SK-N-SH (cell line): ENCODE data around the gene COL8A2. TPM values are rescaled to one million over a fixed set of nuclear protein-coding genes. Genes with fewer than 3 reads are reported as not detected.

ENCODE experiments used
- CTCF ChIA-PET: fragments of 300-600, 350-600 bp; formaldehyde crosslinking; extraction: SDS; loops from one replicate; lab custom pipeline; 2021; lab: Yijun Ruan, JAX
- POLR2A ChIA-PET: fragments of 350-600 bp; sonication (Branson Sonifier 250); formaldehyde crosslinking; extraction: SDS; loops from one replicate; lab custom pipeline; 2020; ENCODE audit warnings: antibody characterized with exemption, inconsistent platforms; lab: Yijun Ruan, JAX
- DNase-seq: peaks from one replicate; pipeline ENCODE4 v3.0.0; 2012
- H2AFZ ChIP-seq: fragments of 200-600 bp; sonication (generic); 2 replicates; pipeline ENCODE4 v1.8.1; 2016; ENCODE audit warnings: antibody characterized with exemption, mild to moderate bottlenecking, low read depth
- H3F3A ChIP-seq: fragments of 200-600 bp; sonication (generic); replicated peaks from 2 replicates; pipeline ENCODE3; 2016; ENCODE audit warnings: antibody characterized with exemption, mild to moderate bottlenecking; ENCODE audit not compliant: insufficient read depth
- H3K27ac ChIP-seq, 2 experiments: fragments of 200-500 bp in 1 of 2; fragments of 200-600 bp in 1 of 2; sonication (Bioruptor generic) in 1 of 2; sonication (generic), shearing (Covaris generic) in 1 of 2; 2 replicates each; pipeline versions ENCODE4 v1.5.1 to v1.6.1; 2014 to 2016; ENCODE audit warnings: low read depth in 2 of 2, inconsistent platforms in 1 of 2, low read length in 1 of 2, mild to moderate bottlenecking in 1 of 2, mixed read lengths in 1 of 2
- H3K27me3 ChIP-seq: fragments of 200-600 bp; sonication (generic), shearing (Covaris generic); 2 replicates; pipeline ENCODE4 v1.6.1; 2016; ENCODE audit warnings: mixed run types; ENCODE audit not compliant: insufficient read depth
- H3K36me3 ChIP-seq, 2 experiments: fragments of 200-500 bp in 1 of 2; fragments of 200-600 bp in 1 of 2; sonication (Bioruptor generic) in 1 of 2; sonication (generic) in 1 of 2; replicated peaks in 1 of 2; 2 replicates each; pipeline versions ENCODE3 to v1.5.1; 2014 to 2016; ENCODE audit warnings: low read length in 1 of 2, mild to moderate bottlenecking in 1 of 2; ENCODE audit not compliant: insufficient read depth in 2 of 2, control insufficient read depth in 1 of 2
- H3K4me1 ChIP-seq, 2 experiments: fragments of 200-500 bp in 1 of 2; fragments of 200-600 bp in 1 of 2; sonication (Bioruptor generic) in 1 of 2; sonication (generic), shearing (Covaris generic) in 1 of 2; 2 replicates each; pipeline versions ENCODE4 v1.5.1 to v1.6.1; 2014 to 2016; ENCODE audit warnings: low read depth in 1 of 2, low read length in 1 of 2, mixed run types in 1 of 2; ENCODE audit not compliant: insufficient read depth in 2 of 2, control insufficient read depth in 1 of 2
- H3K4me2 ChIP-seq: fragments of 200-600 bp; sonication (generic), shearing (Covaris generic); 2 replicates; pipeline ENCODE4 v1.6.1; 2017; ENCODE audit warnings: mixed run types
- H3K4me3 ChIP-seq, 2 experiments: fragments of 200-500 bp in 1 of 2; fragments of 200-600 bp in 1 of 2; sonication (Bioruptor generic) in 1 of 2; sonication (generic), shearing (Covaris generic) in 1 of 2; 2 replicates each; pipeline versions ENCODE4 v1.5.1 to v1.8.1; 2014 to 2016; ENCODE audit warnings: low read depth in 2 of 2, inconsistent platforms in 1 of 2, low read length in 1 of 2, mild to moderate bottlenecking in 1 of 2, mixed read lengths in 1 of 2, moderate library complexity in 1 of 2
- H3K79me2 ChIP-seq: fragments of 200-600 bp; sonication (generic); 2 replicates; pipeline ENCODE4 v1.8.1; 2017; ENCODE audit warnings: mild to moderate bottlenecking; ENCODE audit not compliant: insufficient read depth
- H3K9ac ChIP-seq: fragments of 200-600 bp; sonication (generic); 2 replicates; pipeline ENCODE4 v1.6.1; 2017; ENCODE audit warnings: mixed run types
- H3K9me2 ChIP-seq: fragments of 200-600 bp; sonication (generic); 2 replicates; pipeline ENCODE4 v1.6.1; 2017; ENCODE audit warnings: mixed run types
- H3K9me3 ChIP-seq: fragments of 200-600 bp; sonication (generic); 2 replicates; pipeline ENCODE4 v1.6.1; 2017; ENCODE audit warnings: mixed run types, mild to moderate bottlenecking, moderate library complexity
- H4K20me1 ChIP-seq: fragments of 200-600 bp; sonication (generic); 2 replicates; pipeline ENCODE4 v1.6.1; 2017; ENCODE audit warnings: mild to moderate bottlenecking, mixed run types; ENCODE audit not compliant: insufficient read depth
- EZH2phosphoT487 ChIP-seq: fragments of 200-600 bp; sonication (generic); IDR thresholded peaks from 2 replicates; pipeline ENCODE4 v1.6.1; 2017; ENCODE audit warnings: low read depth, mixed run types, mild to moderate bottlenecking, antibody characterized with exemption, moderate library complexity, borderline replicate concordance
- FOSL2 ChIP-seq: IDR thresholded peaks from 2 replicates; pipeline ENCODE4 v1.4.0; 2012; ENCODE audit warnings: low read depth, mild to moderate bottlenecking, moderate library complexity, borderline replicate concordance
- GABPA ChIP-seq: IDR thresholded peaks from 2 replicates; pipeline ENCODE4 v1.4.0; 2012; ENCODE audit warnings: low read depth, mild to moderate bottlenecking
- JUND ChIP-seq: IDR thresholded peaks from 2 replicates; pipeline ENCODE4 v1.4.0; 2012
- MEF2A ChIP-seq: IDR thresholded peaks from 2 replicates; pipeline ENCODE4 v1.4.0; 2012; ENCODE audit warnings: low read depth, borderline replicate concordance
- MXI1 ChIP-seq: IDR thresholded peaks from 2 replicates; pipeline ENCODE4 v1.6.1; 2012; ENCODE audit warnings: mild to moderate bottlenecking, low read depth, low read length, improper control_type of control experiment
- PBX3 ChIP-seq: IDR thresholded peaks from 2 replicates; pipeline ENCODE4; 2012
- RCOR1 ChIP-seq: fragments of 150-350 bp; IDR thresholded peaks from 2 replicates; pipeline ENCODE4 v1.6.1; 2017; ENCODE audit warnings: antibody characterized with exemption, low read length
- REST ChIP-seq: IDR thresholded peaks from 2 replicates; pipeline ENCODE4 v1.6.1; 2012; ENCODE audit warnings: mild to moderate bottlenecking, low read depth, low read length, moderate library complexity
- SIN3A ChIP-seq: IDR thresholded peaks from 2 replicates; pipeline ENCODE4 v1.6.1; 2012; ENCODE audit warnings: low read depth, mild to moderate bottlenecking, low read length, moderate library complexity, borderline replicate concordance
- SMC3 ChIP-seq: IDR thresholded peaks from 2 replicates; pipeline ENCODE4 v1.6.1; 2012; ENCODE audit warnings: low read depth, low read length, improper control_type of control experiment
- TAF1 ChIP-seq: IDR thresholded peaks from 2 replicates; pipeline ENCODE4 v1.6.1; 2012; ENCODE audit warnings: low read depth, mild to moderate bottlenecking, low read length, moderate library complexity, borderline replicate concordance
- TCF12 ChIP-seq: IDR thresholded peaks from 2 replicates; pipeline ENCODE4 v1.4.0; 2012
- TEAD4 ChIP-seq: IDR thresholded peaks from 2 replicates; pipeline ENCODE4 v1.4.0; 2012; ENCODE audit warnings: mild to moderate bottlenecking, borderline replicate concordance; ENCODE audit not compliant: insufficient read depth
- YY1 ChIP-seq: IDR thresholded peaks from 2 replicates; pipeline ENCODE4 v1.4.0; 2012; ENCODE audit warnings: low read depth, mild to moderate bottlenecking
- WGBS: methylation state at CpG from one replicate; pipeline ENCODE4 v1.1.6; 2017; ENCODE audit warnings: low lambda C conversion rate; 5-methylcytosine and 5-hydroxymethylcytosine counted together
- polyA plus RNA-seq, 3 experiments: library from polyadenylated mRNA; depleted of rRNA; stranded (reverse); fragments of >200 nt; gene quantifications; 2 replicates each; pipeline ENCODE4 v1.2.3, GENCODE V29; 2012

Gene COL8A2
- polyA plus RNA-seq, 1 of the 3 experiments (the other 2 are of a cell fraction), result 3.1 TPM

GRCh38 chr1:36091141-36091540 lies 33.9 kb downstream of the COL8A2 start:
- peaks cover 23% of the 10 kb centered on the region for H3F3A ChIP-seq
- peaks cover 40% of the 10 kb centered on the region for H3K79me2 ChIP-seq
- H3K9ac ChIP-seq, result no peak overlapping the region
- POLR2A ChIA-PET, result no interaction called here
- 96% methylated on average over 3 of the region's 4 CpGs for WGBS
- no peaks in the 10 kb centered on the region for H4K20me1 ChIP-seq
- H3K9me3 ChIP-seq, result no peaks in the 10 kb centered on the region
- no peak overlapping the region for H3K27ac ChIP-seq
- TF ChIP-seq SMC3 (no peak), TAF1 (no peak), FOSL2 (no peak), JUND (no peak), YY1 (no peak), MXI1 (no peak), MEF2A (no peak), RCOR1 (no peak)
- H3K27me3 ChIP-seq, result no peaks in the 10 kb centered on the region
- no peak overlapping the region for H3K4me3 ChIP-seq
- H3K4me1 ChIP-seq, result peaks cover 3 to 63% of the 10 kb centered on the region in 2 experiments; a peak in 3 of 4 replicates
- H3K36me3 ChIP-seq, result peaks cover 17 to 46% of the 10 kb centered on the region in 2 experiments
- H3K4me2 ChIP-seq, result no peak overlapping the region
- no peak for DNase-seq
- H2AFZ ChIP-seq, result no peak overlapping the region
- CTCF ChIA-PET, result interaction anchor here (0.7 to 32.6 kb wide), 3 partner anchors 9 to 208 kb away, joined by 3 to 700 read pairs (median 4); partner anchors contain the start of gene AGO1
- H3K9me2 ChIP-seq, result no peaks in the 10 kb centered on the region

- Histone ChIP-seq H3F3A (peaks cover 12% of the 10 kb centered on the region), H3K4me2 (peak overlapping the region; percentile 99), H3K9me2 (no peaks in the 10 kb centered on the region), H3K4me1 (peaks cover 3 to 52% of the 10 kb centered on the region in 2 experiments; a peak in 3 of 4 replicates), H3K4me3 (peak overlapping the region; percentile 95 to 97), H4K20me1 (no peaks in the 10 kb centered on the region), H3K27ac (peak overlapping the region; percentile 45 to 91; a peak in 3 of 4 replicates), H2AFZ (peak overlapping the region; percentile 89; the same call in 1 of the 2 replicates), H3K27me3 (no peaks in the 10 kb centered on the region), H3K36me3 (peaks cover 17 to 34% of the 10 kb centered on the region in 2 experiments), H3K9ac (peak overlapping the region; percentile 84), H3K79me2 (peaks cover 40% of the 10 kb centered on the region), H3K9me3 (no peaks in the 10 kb centered on the region)
- POLR2A ChIA-PET, result no interaction called here
- WGBS, result 9% methylated on average over 32 of the region's 32 CpGs
- DNase-seq, result peak; percentile 55
- CTCF ChIA-PET, result interaction anchor here (0.7 to 32.6 kb wide), 3 partner anchors 10 to 46 kb away, joined by 3 to 700 read pairs (median 4); no protein-coding TSS in a partner anchor
- no peak for TF ChIP-seq PBX3
- no peak for TF ChIP-seq REST
- no peak for TF ChIP-seq SIN3A
- TF ChIP-seq EZH2phosphoT487, result no peak
- TF ChIP-seq SMC3, result no peak
- no peak for TF ChIP-seq TEAD4
- no peak for TF ChIP-seq TCF12
- TF ChIP-seq MXI1, result no peak
- TF ChIP-seq GABPA, result no peak
Measured at GRCh38 chr1:36089393-36090121, 35.5 kb downstream of the COL8A2 start.
